Liver (tissue), 9 donors: ENCODE results near the gene PODXL2. TPM values are rescaled to one million over a fixed set of nuclear protein-coding genes. Genes with fewer than 3 reads are reported as not detected.

Experiments
- DNase-seq: peaks from one replicate; pipeline ENCODE4 v3.0.0-alpha.2; 2017; ENCODE audit warnings: low spot score
- H3K27ac ChIP-seq, 2 donors: one replicate each; pipeline ENCODE4 v1.7.0; 2013; ENCODE audit warnings: inconsistent platforms in 2 of 2, low read length in 2 of 2, control low read depth in 1 of 2, low read depth in 1 of 2, mild to moderate bottlenecking in 1 of 2
- H3K27me3 ChIP-seq, 4 donors: one replicate each; pipeline versions ENCODE4 v1.6.1 to v1.7.0; 2013; ENCODE audit warnings: low read length in 3 of 4, inconsistent platforms in 1 of 4, mild to moderate bottlenecking in 1 of 4, moderate library complexity in 1 of 4; ENCODE audit not compliant: control insufficient read depth in 4 of 4, insufficient read depth in 4 of 4
- H3K36me3 ChIP-seq, 4 donors: one replicate each; pipeline versions ENCODE4 v1.6.1 to v1.7.0; 2013; ENCODE audit warnings: low read length in 3 of 4, mild to moderate bottlenecking in 3 of 4, low read depth in 1 of 4, moderate library complexity in 1 of 4; ENCODE audit not compliant: control insufficient read depth in 4 of 4, insufficient read depth in 3 of 4
- H3K4me1 ChIP-seq, 4 donors: one replicate each; pipeline versions ENCODE4 v1.6.1 to v1.7.0; 2013; ENCODE audit warnings: low read length in 3 of 4, mild to moderate bottlenecking in 3 of 4, moderate library complexity in 1 of 4; ENCODE audit not compliant: control insufficient read depth in 4 of 4, insufficient read depth in 4 of 4
- H3K4me3 ChIP-seq, 3 donors: one replicate each; pipeline versions ENCODE4 v1.6.1 to v1.7.0; 2013; ENCODE audit warnings: low read length in 3 of 3, control low read depth in 1 of 3, low read depth in 1 of 3, mild to moderate bottlenecking in 1 of 3
- H3K9ac ChIP-seq, 2 donors: one replicate each; pipeline ENCODE4 v1.7.0; 2013; ENCODE audit warnings: low read length in 2 of 2, mild to moderate bottlenecking in 2 of 2, moderate library complexity in 2 of 2, control low read depth in 1 of 2, low read depth in 1 of 2
- H3K9me3 ChIP-seq, 4 donors: one replicate each; pipeline versions ENCODE4 v1.6.1 to v1.7.0; 2013; ENCODE audit warnings: low read length in 3 of 4; ENCODE audit not compliant: control insufficient read depth in 4 of 4
- FOXA2 ChIP-seq: IDR thresholded peaks from 2 replicates; pipeline ENCODE4 v1.6.1; 2016; ENCODE audit warnings: antibody characterized with exemption
- GABPA ChIP-seq, 2 donors: IDR thresholded peaks in 1 of 2; conservative IDR thresholded peaks in 1 of 2; 2 replicates each; pipeline ENCODE4 v1.6.1; 2016; ENCODE audit warnings: antibody characterized with exemption in 2 of 2, mild to moderate bottlenecking in 1 of 2, moderate library complexity in 1 of 2
- HNF4A ChIP-seq, 2 donors: conservative IDR thresholded peaks; 2 replicates each; pipeline ENCODE4 v1.6.1; 2016; ENCODE audit warnings: antibody characterized with exemption in 2 of 2, mild to moderate bottlenecking in 2 of 2
- JUND ChIP-seq, 2 donors: IDR thresholded peaks; 2 replicates each; pipeline ENCODE4 v1.6.1; 2016; ENCODE audit warnings: antibody characterized with exemption in 2 of 2
- NR2F2 ChIP-seq: IDR thresholded peaks from 2 replicates; pipeline ENCODE4 v1.6.1; 2016; ENCODE audit warnings: antibody characterized with exemption
- SP1 ChIP-seq: IDR thresholded peaks from 2 replicates; pipeline ENCODE4 v1.6.1; 2018; ENCODE audit warnings: antibody characterized with exemption, mild to moderate bottlenecking
- TAF1 ChIP-seq: conservative IDR thresholded peaks from 2 replicates; pipeline ENCODE4 v1.6.1; 2016; ENCODE audit warnings: antibody characterized with exemption, mild to moderate bottlenecking
- YY1 ChIP-seq: IDR thresholded peaks from 2 replicates; pipeline ENCODE4 v1.6.1; 2016; ENCODE audit warnings: antibody characterized with exemption, mild to moderate bottlenecking
- WGBS: extraction: QIAGEN DNeasy Blood & Tissue Kit; methylation state at CpG from one replicate; pipeline ENCODE4 v1.1.7; 2013; 5-methylcytosine and 5-hydroxymethylcytosine counted together
- polyA plus RNA-seq, 2 donors: library from polyadenylated mRNA; stranded (reverse) in 1 of 2; unstranded in 1 of 2; fragments of 200-250 nt in 1 of 2; fragments of >200 nt in 1 of 2; fragmentation: Nextera tagmentation in 1 of 2; extraction: Ambion mirVana in 1 of 2; gene quantifications; one replicate each; pipeline versions ENCODE4 v1.2.1 to v1.2.3, GENCODE V29; 2013 to 2015
- total RNA-seq, 2 donors: library from RNA; depleted of rRNA; stranded (reverse); fragments of >200 nt; gene quantifications; one replicate each; pipeline ENCODE4 v1.2.3, GENCODE V29; 2014
- TF ChIP-seq, protein P1 (sequence below): IDR thresholded peaks from 2 replicates; pipeline ENCODE4 v1.6.1; 2016; ENCODE audit warnings: antibody characterized with exemption, mild to moderate bottlenecking
- TF ChIP-seq, protein P2 (sequence below): IDR thresholded peaks from 2 replicates; pipeline ENCODE4 v1.6.1; 2016; ENCODE audit warnings: antibody characterized with exemption
- TF ChIP-seq, protein P3 (sequence below): IDR thresholded peaks from 2 replicates; pipeline ENCODE4 v1.6.1; 2016; ENCODE audit warnings: antibody characterized with exemption
- TF ChIP-seq, protein P4 (sequence below): IDR thresholded peaks from 2 replicates; pipeline ENCODE4 v1.6.1; 2016; ENCODE audit warnings: antibody characterized with exemption
- donor health status: healthy.
- donor health status: healthy.
- donor health status: healthy.
- donor health status: healthy.
- donor health status: healthy.

The PODXL2 gene
- total and polyA plus RNA-seq, 4 donors, result 0.47 to 1.4 (median 0.88) TPM

DNA sequence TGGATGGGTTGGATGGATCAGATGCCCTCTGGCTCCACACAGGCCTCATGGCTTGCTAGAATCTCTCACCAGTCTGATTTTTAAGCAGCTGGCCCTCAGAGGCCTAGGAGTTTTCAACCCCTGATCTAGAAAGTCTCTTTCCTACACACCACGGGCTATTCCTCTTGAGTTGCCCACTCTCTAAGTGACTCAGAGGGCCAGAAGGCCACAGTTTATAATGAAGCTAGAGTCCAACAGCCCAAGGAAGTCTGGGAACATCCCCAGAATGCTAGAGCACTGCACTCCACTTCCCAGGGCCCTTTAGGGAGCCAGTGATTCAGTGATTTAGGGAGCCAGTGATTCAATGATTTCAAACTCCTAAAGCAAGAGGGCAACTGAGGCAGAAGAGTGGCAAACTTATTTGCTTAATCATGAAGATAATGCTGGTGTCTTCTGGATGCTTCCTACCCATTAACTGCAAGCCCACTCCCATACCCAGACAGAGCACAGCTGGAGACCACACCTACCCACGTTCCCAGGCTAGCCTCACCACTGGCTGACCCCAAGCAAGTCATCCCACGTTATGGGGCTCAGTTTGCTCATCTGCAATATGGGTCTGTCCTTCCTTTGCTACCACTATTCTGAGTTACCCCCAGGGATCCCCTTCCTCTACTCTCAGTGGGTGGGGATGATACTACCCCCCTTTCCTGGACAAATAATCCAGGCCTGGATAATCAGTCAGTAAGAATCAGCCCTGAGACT is 80.5 kb downstream of the PODXL2 start:
- Histone ChIP-seq H3K4me1 (no peaks in the 10 kb centered on the region), H3K9me3 (no peaks in the 10 kb centered on the region), H3K27ac (no peak overlapping the region), H3K9ac (no peak overlapping the region), H3K36me3 (peaks cover 3 to 32% (median 24%) of the 10 kb centered on the region in 4 donors), H3K4me3 (no peak overlapping the region), H3K27me3 (no peaks in the 10 kb centered on the region)
- no peak for DNase-seq
- no peak for TF ChIP-seq GABPA (IDR thresholded peaks at IDR 0.05 in 1 of 2, conservative IDR thresholded peaks at IDR 0.05 in 1 of 2)
- TF ChIP-seq FOXA2, result no peak
- WGBS, result 85% methylated on average over 3 of the region's 3 CpGs

DNA sequence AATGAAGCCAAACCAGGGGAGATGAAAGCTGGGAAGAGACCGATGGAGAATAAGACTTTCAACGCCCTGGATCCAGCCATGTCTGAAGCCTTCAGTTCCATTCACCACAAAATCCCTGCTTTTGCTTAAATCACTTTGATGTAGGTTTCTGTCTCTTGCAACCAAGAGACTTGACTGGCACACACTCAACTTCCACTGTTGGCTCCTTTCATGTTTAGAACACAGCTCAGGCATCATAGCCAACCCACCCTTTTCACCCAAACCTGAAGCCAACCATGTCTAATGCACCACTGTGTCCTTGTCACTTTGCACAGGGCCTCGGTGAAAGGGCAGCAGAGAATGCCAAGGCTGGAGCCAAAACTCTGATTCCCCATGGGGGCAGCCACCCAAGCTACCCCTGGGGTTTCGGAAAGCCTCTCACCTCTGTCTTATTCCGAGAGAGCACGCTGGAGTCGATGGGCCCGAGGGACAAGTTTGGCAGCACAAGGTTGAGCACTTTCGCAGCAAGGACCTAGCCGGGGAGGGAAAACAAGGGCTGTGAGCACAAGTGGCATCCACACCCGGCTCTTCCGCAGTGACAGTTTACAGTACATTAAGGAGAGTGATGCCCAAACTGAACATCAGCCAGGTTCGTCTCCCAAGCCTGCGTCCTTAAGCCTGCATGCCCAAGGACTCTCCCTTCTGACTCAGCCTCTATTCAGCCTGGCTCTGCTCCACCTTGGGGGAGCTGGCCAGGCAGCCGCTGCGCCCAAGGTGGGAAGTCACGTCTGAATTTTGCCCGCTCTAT is 81.4 kb downstream of the PODXL2 start:
- Histone ChIP-seq H3K27ac (no peak overlapping the region), H3K27me3 (no peaks in the 10 kb centered on the region), H3K9ac (no peak overlapping the region), H3K4me1 (no peaks in the 10 kb centered on the region), H3K9me3 (no peaks in the 10 kb centered on the region), H3K4me3 (no peak overlapping the region), H3K36me3 (peaks cover 3 to 40% (median 27%) of the 10 kb centered on the region in 4 donors)
- TF ChIP-seq, protein P1, sequence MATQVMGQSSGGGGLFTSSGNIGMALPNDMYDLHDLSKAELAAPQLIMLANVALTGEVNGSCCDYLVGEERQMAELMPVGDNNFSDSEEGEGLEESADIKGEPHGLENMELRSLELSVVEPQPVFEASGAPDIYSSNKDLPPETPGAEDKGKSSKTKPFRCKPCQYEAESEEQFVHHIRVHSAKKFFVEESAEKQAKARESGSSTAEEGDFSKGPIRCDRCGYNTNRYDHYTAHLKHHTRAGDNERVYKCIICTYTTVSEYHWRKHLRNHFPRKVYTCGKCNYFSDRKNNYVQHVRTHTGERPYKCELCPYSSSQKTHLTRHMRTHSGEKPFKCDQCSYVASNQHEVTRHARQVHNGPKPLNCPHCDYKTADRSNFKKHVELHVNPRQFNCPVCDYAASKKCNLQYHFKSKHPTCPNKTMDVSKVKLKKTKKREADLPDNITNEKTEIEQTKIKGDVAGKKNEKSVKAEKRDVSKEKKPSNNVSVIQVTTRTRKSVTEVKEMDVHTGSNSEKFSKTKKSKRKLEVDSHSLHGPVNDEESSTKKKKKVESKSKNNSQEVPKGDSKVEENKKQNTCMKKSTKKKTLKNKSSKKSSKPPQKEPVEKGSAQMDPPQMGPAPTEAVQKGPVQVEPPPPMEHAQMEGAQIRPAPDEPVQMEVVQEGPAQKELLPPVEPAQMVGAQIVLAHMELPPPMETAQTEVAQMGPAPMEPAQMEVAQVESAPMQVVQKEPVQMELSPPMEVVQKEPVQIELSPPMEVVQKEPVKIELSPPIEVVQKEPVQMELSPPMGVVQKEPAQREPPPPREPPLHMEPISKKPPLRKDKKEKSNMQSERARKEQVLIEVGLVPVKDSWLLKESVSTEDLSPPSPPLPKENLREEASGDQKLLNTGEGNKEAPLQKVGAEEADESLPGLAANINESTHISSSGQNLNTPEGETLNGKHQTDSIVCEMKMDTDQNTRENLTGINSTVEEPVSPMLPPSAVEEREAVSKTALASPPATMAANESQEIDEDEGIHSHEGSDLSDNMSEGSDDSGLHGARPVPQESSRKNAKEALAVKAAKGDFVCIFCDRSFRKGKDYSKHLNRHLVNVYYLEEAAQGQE, result no peak
- TF ChIP-seq, protein P2, sequence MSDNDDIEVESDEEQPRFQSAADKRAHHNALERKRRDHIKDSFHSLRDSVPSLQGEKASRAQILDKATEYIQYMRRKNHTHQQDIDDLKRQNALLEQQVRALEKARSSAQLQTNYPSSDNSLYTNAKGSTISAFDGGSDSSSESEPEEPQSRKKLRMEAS, result no peak
- TF ChIP-seq HNF4A (conservative IDR thresholded peaks at IDR 0.05) (no peak), SP1 (no peak), YY1 (no peak), NR2F2 (no peak), JUND (IDR thresholded peaks at IDR 0.05) (no peak)
- no peak for DNase-seq
- WGBS, result 96% methylated on average over 18 of the region's 18 CpGs

DNA sequence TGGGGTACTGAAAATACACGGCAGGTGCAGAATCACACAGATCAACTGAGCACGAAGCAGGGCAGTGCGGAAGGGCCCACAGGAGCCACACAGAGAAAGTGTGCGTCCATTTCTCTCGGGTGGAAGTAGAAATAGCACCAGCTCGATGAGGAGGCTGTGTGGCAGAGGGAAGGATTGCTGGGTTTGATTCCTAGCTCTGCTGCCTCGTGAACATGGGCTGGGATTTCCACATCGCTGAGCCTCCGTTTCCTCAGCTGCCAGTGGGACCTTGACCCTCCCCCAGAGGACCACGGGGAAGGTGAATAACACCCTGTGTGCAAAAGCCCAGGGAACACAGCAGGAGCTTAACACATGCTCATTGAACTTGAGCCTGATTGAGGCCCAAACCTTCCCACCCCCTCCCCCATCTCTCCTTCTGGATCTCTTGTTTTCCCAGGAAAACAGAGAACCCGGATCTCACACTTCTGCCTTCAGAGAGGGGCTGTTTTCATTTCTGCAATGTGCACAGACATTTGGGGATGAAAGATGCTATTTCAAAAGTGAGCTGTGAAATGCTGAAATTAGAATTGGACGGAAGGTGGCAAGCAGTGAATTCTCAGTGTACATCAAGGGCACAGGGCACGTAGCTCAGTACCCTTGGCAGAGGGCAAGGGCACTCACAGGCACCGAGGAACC is 82.2 kb downstream of the PODXL2 start:
- WGBS, result 89% methylated on average over 14 of the region's 14 CpGs
- no peak for DNase-seq
- Histone ChIP-seq H3K4me1 (no peaks in the 10 kb centered on the region), H3K36me3 (peaks cover 3 to 43% (median 25%) of the 10 kb centered on the region in 4 donors), H3K9me3 (no peaks in the 10 kb centered on the region), H3K4me3 (no peak overlapping the region), H3K27ac (no peak overlapping the region), H3K27me3 (no peaks in the 10 kb centered on the region), H3K9ac (no peak overlapping the region)
- TF ChIP-seq, protein P3, sequence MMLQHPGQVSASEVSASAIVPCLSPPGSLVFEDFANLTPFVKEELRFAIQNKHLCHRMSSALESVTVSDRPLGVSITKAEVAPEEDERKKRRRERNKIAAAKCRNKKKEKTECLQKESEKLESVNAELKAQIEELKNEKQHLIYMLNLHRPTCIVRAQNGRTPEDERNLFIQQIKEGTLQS, result no peak
- TF ChIP-seq TAF1, result no peak
- no peak for TF ChIP-seq HNF4A (conservative IDR thresholded peaks at IDR 0.05)
- TF ChIP-seq, protein P4, sequence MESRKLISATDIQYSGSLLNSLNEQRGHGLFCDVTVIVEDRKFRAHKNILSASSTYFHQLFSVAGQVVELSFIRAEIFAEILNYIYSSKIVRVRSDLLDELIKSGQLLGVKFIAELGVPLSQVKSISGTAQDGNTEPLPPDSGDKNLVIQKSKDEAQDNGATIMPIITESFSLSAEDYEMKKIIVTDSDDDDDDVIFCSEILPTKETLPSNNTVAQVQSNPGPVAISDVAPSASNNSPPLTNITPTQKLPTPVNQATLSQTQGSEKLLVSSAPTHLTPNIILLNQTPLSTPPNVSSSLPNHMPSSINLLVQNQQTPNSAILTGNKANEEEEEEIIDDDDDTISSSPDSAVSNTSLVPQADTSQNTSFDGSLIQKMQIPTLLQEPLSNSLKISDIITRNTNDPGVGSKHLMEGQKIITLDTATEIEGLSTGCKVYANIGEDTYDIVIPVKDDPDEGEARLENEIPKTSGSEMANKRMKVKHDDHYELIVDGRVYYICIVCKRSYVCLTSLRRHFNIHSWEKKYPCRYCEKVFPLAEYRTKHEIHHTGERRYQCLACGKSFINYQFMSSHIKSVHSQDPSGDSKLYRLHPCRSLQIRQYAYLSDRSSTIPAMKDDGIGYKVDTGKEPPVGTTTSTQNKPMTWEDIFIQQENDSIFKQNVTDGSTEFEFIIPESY, result no peak
